HK-2 (cell line): Measurements from ENCODE around the gene UBE2I.

Experiments
- DNase-seq: peaks from one replicate; pipeline ENCODE4 v3.0.0-alpha.2; 2018; ENCODE audit not compliant: unreplicated experiment

UBE2I gene

GRCh38 chr16:1330260-1330914 is 21.0 kb downstream of the UBE2I start:
- DNase-seq = no peak

GRCh38 chr16:1330931-1331711 is 21.7 kb downstream of the UBE2I start:
- DNase-seq = no peak

GRCh38 chr16:1331712-1332617 is 22.5 kb downstream of the UBE2I start:
- DNase-seq = no peak

DNA sequence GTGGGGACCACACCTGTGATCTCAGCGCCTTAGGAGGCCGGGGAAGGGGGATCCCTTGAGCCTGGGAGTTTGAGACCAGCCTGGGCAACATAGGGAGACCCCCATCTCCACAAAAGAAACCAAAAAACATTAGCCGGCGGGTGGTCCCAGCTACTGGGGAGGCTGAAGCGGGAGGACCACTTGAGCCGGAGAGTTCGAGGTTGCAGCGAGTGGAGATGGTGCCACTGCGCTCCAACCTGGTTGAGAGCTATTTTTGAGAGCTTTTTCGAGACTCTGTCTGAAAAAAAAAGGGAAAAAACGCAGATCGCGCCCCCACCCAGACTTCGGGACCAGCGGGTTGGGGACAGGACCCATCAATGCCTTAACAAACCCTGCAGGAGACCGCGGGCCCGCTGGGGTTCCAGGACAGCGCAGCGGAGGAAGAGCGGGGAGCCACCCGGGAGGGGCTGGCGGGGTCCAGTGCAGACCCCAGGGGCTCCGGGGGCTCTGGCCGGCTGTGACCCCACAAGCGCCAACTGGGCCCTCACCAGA is 23.2 kb downstream of the UBE2I start:
- DNase-seq = no peak

GRCh38 chr16:1333149-1333812 is 23.8 kb downstream of the UBE2I start, which contains the start of gene BAIAP3:
Gene BAIAP3, plus strand, starts transcription at chr16:1333645. Its CDS starts 4,905 bp downstream, at chr16:1338550.
- DNase-seq = no peak

DNA sequence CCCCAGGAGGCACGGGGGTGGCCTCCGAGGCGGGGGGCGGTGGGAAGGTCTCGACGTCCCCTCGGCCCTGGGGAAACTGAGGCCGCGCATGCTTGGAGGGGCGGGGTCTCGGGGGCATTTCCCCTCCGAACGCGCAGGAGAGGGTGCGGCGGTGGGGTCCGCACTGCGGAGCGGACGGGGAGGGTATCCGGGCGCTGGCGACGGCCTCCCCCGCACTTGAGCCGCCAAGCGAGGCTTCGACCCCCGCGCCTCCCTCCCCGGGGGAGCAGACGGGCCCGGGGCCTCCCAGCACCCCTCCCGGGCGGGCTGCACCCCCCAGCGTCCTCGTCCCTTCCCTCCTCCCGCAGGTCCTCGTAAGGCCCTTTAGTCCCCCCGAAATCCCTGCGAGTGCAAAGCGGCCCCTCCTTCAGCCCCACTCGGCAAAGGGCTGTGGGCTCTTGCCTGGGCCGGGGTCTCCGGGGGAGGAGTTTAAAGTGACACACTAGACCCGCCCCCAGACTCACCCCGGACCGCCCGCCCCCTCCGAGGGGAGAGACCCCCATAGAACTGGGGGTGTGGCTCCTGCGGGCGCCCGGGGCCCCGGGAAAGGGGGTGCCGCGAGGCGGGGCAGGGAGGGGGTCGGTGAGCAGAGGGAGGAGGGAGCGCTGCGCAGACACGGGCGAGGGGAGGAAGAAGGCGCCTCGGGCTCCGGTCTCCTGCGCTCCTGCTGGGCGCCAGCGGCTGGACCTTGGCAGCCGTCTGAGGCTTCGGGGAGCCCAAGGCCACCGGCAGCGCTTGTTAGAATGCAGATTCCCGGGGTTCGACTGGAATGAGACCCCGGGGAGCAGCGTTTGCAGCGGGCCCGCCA is 24.6 kb downstream of the UBE2I start:
- DNase-seq = no peak

DNA sequence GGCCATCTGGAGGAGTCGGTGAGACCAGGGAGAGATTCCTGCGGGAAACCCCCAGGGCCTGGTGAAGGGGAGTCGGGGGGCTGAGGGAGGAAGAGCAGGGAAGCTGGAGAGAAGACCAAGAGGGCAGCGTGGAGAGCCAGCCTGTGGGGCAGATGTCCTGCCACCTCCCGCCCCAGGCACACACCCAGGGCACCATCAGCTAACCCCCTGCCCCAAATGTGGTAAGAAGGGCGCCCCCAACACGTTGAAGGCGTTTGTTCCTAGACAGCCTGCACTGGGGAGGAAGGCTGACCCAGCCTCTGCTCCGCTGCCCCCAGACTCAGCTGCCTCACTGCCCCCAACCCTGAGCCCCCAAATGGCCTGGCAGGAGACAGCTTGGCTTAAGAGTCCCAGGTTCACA is 25.3 kb downstream of the UBE2I start:
- DNase-seq = no peak

DNA sequence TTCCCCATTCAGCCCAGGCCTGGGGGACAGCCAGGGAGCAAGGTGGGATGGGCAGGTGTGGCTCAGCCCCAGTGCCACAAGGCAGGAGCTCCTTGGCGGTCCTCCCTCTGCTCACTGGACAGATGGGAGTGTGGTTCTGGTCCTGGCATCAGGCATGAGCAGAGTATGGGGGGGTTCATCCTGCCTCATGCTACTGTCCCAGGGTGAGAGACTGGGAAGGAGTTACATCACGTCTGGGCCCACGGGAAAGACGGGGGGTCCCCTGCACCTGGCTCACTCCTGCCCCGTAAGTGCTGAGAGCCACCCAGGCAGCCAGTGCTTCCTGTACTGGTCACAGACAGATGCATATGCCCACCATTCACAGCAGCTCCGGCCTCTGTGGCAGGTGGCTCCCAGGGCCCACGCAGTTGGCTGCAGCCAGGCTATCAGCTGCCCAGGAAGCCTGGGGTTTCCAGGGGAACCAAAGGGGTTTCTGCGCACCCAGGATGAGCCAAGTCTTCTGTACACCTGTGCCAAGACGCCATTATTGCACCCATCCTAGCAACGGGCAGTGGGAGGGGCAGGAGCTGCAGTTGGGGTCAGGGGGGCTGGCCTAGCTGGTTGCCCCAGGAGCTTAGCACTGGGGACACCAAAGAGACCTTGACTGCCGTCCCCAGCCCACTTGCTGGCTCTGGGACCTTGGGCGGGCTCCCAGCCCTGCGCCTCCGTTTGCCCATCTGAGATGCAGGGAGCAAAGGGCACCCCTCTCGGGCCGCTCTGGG is 26.0 kb downstream of the UBE2I start:
- no peak for DNase-seq

GRCh38 chr16:1335996-1336395 is 26.6 kb downstream of the UBE2I start:
- DNase-seq = no peak

- no peak for DNase-seq
Observed at GRCh38 chr16:1336619-1337018, 27.2 kb downstream of the UBE2I start.

DNA sequence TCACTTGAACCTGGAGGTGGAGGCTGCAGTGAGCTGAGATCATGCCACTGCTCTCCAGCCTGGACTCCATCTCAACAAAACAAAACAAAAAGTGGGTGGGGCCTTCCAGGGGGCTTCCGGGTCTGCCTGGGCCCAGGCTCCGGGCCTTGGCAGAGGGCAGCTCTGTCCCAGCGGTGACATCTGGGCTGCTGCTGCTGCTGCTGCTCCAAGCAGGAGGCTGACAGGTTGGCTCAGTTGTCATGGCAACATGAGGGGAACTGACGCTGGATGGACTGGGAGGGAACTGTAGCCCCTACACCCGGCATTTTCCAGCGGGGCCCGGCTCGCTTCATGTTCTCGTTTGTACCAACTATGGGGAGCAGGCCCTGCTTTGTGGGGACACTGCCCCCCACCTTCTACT is 28.1 kb downstream of the UBE2I start:
- DNase-seq = no peak

- no peak for DNase-seq
Observed at GRCh38 chr16:1338119-1338730, 28.8 kb downstream of the UBE2I start.

DNA sequence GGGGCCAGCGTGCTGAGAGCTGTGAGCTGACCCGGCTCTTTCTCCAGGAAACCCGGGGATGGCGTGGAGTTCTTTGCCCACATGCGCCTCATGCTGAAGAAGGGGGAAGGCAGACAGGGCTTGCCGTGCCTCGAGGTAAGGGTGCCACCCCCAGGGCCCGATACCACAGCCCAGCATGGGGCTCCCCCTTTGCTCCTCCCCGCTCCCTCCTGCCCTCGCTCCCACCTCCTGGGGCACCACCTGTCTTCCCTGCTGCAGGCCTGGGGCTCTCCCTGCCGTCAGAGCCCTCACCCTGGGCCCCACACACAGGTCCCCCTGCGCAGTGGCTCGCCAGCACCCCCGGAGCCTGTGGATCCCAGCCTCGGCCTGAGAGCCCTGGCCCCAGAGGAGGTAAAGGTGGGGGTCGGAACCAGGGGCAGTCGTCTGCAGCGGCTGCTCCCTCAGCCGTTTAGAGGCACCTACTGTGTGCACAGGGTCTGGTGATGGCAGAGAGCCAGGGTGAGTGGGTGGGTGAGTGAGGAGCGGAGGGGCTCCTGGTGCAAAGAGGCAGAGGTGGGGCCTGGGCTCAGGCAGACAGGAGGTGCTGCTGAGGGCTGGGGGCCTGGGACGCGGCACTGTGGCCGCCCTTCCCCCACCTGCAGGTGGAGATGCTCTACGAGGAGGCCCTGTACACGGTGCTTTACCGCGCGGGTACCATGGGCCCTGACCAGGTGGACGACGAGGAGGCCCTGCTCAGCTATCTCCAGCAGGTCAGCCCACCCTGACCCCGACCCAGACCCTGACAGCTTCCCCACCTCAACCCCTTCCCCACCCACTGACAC is 29.6 kb downstream of the UBE2I start:
- DNase-seq = no peak

DNA sequence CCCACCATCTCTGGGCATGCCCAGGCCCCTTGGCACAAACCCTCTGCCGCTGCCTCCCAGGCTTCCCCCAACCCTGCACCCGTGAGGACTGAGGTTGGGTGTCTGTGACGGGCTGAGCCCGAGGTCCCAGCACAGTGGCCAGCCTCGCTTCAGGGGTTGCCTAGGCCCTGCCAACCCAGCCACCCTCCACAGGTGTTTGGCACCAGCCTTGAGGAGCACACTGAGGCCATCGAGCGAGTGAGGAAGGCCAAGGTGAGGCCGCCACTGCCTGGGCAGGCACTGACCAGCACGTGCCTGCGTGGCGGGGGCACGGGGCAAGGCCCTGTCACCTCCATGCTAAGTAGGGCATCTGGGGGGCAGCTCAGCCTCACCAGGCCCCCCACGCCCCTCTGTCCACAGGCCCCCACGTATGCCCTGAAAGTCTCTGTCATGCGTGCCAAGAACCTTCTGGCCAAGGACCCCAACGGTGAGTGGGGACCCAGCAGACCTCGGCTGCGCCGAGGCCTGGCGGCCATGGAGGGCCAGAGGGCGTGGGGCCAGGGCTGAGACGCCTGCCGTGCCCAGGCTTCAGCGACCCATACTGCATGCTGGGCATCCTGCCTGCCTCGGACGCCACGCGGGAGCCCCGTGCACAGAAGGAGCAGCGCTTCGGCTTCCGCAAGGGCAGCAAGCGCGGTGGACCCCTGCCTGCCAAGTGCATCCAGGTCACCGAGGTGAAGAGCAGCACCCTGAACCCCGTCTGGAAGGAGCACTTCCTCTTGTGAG is 31.5 kb downstream of the UBE2I start:
- DNase-seq = no peak

DNA sequence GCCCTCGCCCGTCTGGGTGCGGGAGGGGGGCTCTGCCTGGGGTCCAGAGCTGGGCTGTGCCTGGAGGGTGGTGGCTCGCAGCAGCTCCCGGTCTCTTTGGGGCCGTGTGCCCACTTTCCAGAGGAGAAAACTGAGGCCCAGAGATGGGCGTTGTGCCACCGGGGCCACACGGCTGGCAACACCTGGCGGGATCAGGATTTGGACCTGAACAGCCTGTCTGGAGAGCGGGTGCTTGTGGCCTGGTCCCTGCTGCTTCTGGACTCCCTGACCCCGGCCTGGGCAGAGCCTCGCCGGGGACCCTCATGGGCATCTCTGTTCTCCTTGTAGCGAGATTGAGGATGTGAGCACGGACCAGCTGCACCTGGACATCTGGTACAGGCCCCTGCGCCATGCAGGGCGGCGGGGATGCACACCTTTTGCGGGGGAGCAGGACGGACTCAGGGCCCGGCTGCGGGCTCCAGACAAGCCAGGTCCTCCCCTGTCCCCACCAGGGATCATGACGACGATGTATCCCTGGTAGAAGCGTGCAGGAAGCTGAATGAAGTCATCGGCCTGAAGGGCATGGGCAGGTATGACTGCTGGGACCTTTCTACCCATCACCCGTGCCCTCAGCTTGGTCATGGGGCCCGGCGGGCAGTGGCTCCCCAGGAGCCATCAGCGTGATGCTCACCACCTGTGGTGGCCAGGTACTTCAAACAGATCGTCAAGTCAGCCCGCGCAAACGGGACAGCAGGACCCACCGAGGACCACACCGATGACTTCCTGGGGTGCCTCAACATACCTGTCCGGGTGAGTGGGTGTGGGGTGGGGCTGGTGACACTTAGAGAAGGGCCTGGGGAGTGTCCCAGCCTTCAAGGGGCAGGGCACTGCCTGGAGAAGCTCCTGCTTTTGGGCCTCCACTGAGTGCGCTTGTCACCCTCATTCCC is 32.3 kb downstream of the UBE2I start:
- DNase-seq = no peak
